HG02938 (cell line): ENCODE results near the gene ITGA3.

Experiments
- ATAC-seq: cut with Tn5 transposase; IDR thresholded peaks from one replicate; pipeline ENCODE4 v1.9.1; 2021; ENCODE audit warnings: mild to moderate bottlenecking, moderate library complexity; ENCODE audit not compliant: unreplicated experiment

ITGA3 gene

GRCh38 chr17:50055426-50056216 lies at the start of gene ITGA3:
ITGA3 (plus strand) TSS chr17:50056110; CDS start chr17:50056440, 330 bp downstream.
- ATAC-seq: no peak

GRCh38 chr17:50009282-50009681 lies 46.6 kb upstream of the ITGA3 start:
- no peak for ATAC-seq

- ATAC-seq: no peak
These were observed 42.8 kb upstream of the ITGA3 start for GRCh38 chr17:50013079-50013478.

GRCh38 chr17:50014471-50015088 lies 41.3 kb upstream of the ITGA3 start:
- no peak for ATAC-seq

- ATAC-seq: no peak
These were observed 40.8 kb upstream of the ITGA3 start for GRCh38 chr17:50015146-50015545.

GRCh38 chr17:50018909-50019308 lies 37.0 kb upstream of the ITGA3 start:
- no peak for ATAC-seq

- no peak for ATAC-seq
These were observed 34.9 kb upstream of the ITGA3 start for GRCh38 chr17:50020841-50021599.

- ATAC-seq: no peak
These were observed 34.1 kb upstream of the ITGA3 start for GRCh38 chr17:50021681-50022370.

GRCh38 chr17:50022463-50023130 lies 33.3 kb upstream of the ITGA3 start:
- no peak for ATAC-seq

GRCh38 chr17:50023520-50023919 lies 32.4 kb upstream of the ITGA3 start:
- ATAC-seq: no peak

- no peak for ATAC-seq
These were observed 31.1 kb upstream of the ITGA3 start for GRCh38 chr17:50024808-50025207.

- no peak for ATAC-seq
These were observed 29.7 kb upstream of the ITGA3 start for GRCh38 chr17:50026046-50026675.

- ATAC-seq: no peak
These were observed 29.1 kb upstream of the ITGA3 start for GRCh38 chr17:50026837-50027171.

GRCh38 chr17:50027172-50027880 lies 28.6 kb upstream of the ITGA3 start:
- no peak for ATAC-seq

- no peak for ATAC-seq
These were observed 27.8 kb upstream of the ITGA3 start for GRCh38 chr17:50027881-50028735.

- no peak for ATAC-seq
These were observed 27.2 kb upstream of the ITGA3 start for GRCh38 chr17:50028736-50029120.

- no peak for ATAC-seq
These were observed 26.7 kb upstream of the ITGA3 start for GRCh38 chr17:50029185-50029584.

- ATAC-seq: no peak
These were observed 22.6 kb upstream of the ITGA3 start for GRCh38 chr17:50033316-50033715.
